ENCODE results near the gene ADH7. TPM values are rescaled to one million over a fixed set of nuclear protein-coding genes. Genes with fewer than 3 reads are reported as not detected.

ADH7 gene
- total and polyA plus RNA-seq, 4 donors, result 0.10 to 0.13 TPM; not detected in 2

DNA sequence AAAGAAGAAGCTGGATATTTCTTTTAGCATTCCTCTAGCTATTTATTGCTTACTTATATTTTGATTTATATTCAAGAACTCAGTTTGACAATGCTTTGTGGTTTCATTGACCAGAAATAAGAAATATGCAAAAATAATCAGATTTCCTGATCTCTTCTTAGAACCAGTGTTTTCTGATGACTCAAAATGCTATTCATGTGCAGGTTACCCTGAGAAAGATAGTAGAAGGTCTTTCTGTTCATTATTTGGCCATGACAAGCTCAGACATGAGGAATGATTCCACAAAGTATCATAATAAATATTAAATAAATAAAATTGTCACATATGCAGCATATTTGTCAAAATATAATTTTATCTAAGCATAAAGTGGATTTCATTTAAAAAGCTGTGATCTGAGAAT is 24.1 kb downstream of the ADH7 start:
- no peaks in the 10 kb centered on the region for H3K4me1 ChIP-seq (ENCODE audit: control insufficient read depth in 1 of 2, insufficient read depth in 2 of 2, low read length in 2 of 2)
- H3K9me3 ChIP-seq (ENCODE audit: control insufficient read depth, low read length), result no peaks in the 10 kb centered on the region
- H3K36me3 ChIP-seq (ENCODE audit: control insufficient read depth in 1 of 2, insufficient read depth in 2 of 2, low read length in 1 of 2), result no peaks in the 10 kb centered on the region
- no peaks in the 10 kb centered on the region for H3K27me3 ChIP-seq (ENCODE audit: control insufficient read depth in 1 of 2, insufficient read depth in 2 of 2, low read length in 1 of 2)
- H3K27ac ChIP-seq (ENCODE audit: low read depth in 1 of 2, low read length in 2 of 2), result no peak overlapping the region
- ATAC-seq (ENCODE audit: low FRiP score), result no peak
- intact Hi-C loops (cut with DNase I), result no loop called here
- no peak for DNase-seq
- H3K4me3 ChIP-seq (ENCODE audit: low read length in 2 of 2), result no peak overlapping the region

GRCh38 chr4:99410075-99410474 is 25.1 kb downstream of the ADH7 start:
- ATAC-seq (ENCODE audit: low FRiP score) (no peak), DNase-seq (no peak)
- Histone ChIP-seq H3K27ac (ENCODE audit: low read depth in 1 of 2, low read length in 2 of 2) (peak overlapping the region in 1 of 2 donors; percentile 23), H3K27me3 (ENCODE audit: control insufficient read depth in 1 of 2, insufficient read depth in 2 of 2, low read length in 1 of 2) (no peaks in the 10 kb centered on the region), H3K4me3 (ENCODE audit: low read length in 2 of 2) (no peak overlapping the region), H3K4me1 (ENCODE audit: control insufficient read depth in 1 of 2, insufficient read depth in 2 of 2, low read length in 2 of 2) (peaks cover 0 to 2% of the 10 kb centered on the region in 2 donors), H3K36me3 (ENCODE audit: control insufficient read depth in 1 of 2, insufficient read depth in 2 of 2, low read length in 1 of 2) (no peaks in the 10 kb centered on the region), H3K9me3 (ENCODE audit: control insufficient read depth, low read length) (no peaks in the 10 kb centered on the region)
- WGBS, 2 donors, result 67 to 70% methylated on average over 5 of the region's 5 CpGs
- intact Hi-C loops (cut with DNase I), result no loop called here

DNA sequence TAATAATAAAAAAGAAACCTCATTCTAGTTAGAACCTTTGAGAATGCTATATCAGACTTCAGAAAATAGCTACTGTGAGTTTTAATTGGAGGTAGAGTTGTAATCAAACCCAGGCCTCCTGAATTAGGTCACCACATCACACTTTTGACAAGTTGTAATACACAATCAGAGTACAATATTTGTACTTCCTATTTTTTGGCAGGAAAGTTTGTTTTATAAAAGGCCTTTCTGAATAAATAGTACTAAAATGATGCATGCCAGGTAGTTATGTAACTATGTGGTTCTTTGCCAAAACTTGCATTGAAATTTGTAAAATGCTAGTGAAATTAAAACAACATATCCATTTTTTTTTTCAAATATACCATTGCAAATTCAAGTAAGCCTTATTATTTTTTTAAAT is 26.8 kb downstream of the ADH7 start:
- Histone ChIP-seq H3K4me1 (ENCODE audit: control insufficient read depth in 1 of 2, insufficient read depth in 2 of 2, low read length in 2 of 2) (peaks cover 0 to 3% of the 10 kb centered on the region in 2 donors), H3K9me3 (ENCODE audit: control insufficient read depth, low read length) (no peaks in the 10 kb centered on the region), H3K27me3 (ENCODE audit: control insufficient read depth in 1 of 2, insufficient read depth in 2 of 2, low read length in 1 of 2) (no peaks in the 10 kb centered on the region), H3K27ac (ENCODE audit: low read depth in 1 of 2, low read length in 2 of 2) (peak overlapping the region in 1 of 2 donors; percentile 82), H3K4me3 (ENCODE audit: low read length in 2 of 2) (no peak overlapping the region), H3K36me3 (ENCODE audit: control insufficient read depth in 1 of 2, insufficient read depth in 2 of 2, low read length in 1 of 2) (no peaks in the 10 kb centered on the region)
- intact Hi-C loops (cut with DNase I), result loop anchor here (2.0 to 10.0 kb wide), 6 partner anchors 54 to 481 kb away; partner anchors contain the start of genes ADH5 (in 1 of the 2), EIF4E (in 1 of the 2) and METAP1 (in 1 of the 2)
- DNase-seq (no peak), ATAC-seq (ENCODE audit: low FRiP score) (no peak)

DNA sequence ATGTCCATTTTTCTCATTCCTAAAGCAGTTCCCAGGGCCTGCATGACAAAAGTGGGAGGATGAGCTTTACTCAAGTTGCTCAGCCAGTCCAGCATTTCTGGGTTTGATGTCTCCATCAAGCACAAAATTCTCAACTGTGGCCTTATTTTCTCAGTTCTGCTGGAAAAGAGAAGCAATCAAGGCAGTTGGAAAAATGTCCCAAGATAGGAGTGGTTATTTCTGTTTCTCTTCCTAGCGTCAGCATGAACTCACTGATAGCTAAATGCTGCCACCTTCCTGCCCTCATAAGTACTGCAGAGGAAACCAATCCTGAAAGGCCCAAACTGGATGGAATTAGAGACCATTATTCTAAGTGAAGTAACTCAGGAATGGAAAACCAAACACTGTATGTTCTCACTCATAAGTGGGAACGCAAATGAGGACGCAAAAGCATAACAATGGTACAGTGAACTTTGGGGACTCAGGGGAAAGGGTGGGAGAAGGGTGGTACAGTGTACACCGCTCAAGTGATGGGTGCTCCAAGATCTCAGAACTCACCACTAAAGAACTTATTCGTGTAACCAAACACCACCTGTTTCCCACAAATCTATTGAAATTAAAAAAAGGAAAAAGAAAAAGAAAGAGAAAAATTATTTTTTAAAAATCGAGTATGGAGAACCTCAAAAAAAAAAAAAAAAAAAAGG is 29.6 kb downstream of the ADH7 start:
- Histone ChIP-seq H3K4me3 (ENCODE audit: low read length in 2 of 2) (no peak overlapping the region), H3K4me1 (ENCODE audit: control insufficient read depth in 1 of 2, insufficient read depth in 2 of 2, low read length in 2 of 2) (peaks cover 0 to 3% of the 10 kb centered on the region in 2 donors), H3K27ac (ENCODE audit: low read depth in 1 of 2, low read length in 2 of 2) (peak overlapping the region in 1 of 2 donors; percentile 92), H3K27me3 (ENCODE audit: control insufficient read depth in 1 of 2, insufficient read depth in 2 of 2, low read length in 1 of 2) (no peaks in the 10 kb centered on the region), H3K36me3 (ENCODE audit: control insufficient read depth in 1 of 2, insufficient read depth in 2 of 2, low read length in 1 of 2) (peaks cover 0 to 2% of the 10 kb centered on the region in 2 donors), H3K9me3 (ENCODE audit: control insufficient read depth, low read length) (no peaks in the 10 kb centered on the region)
- intact Hi-C loops (cut with DNase I), result loop anchor here (2.0 to 10.0 kb wide), 8 partner anchors 57 to 478 kb away; partner anchors contain the start of genes ADH5 (in 1 of the 2), EIF4E (in 1 of the 2) and METAP1 (in 1 of the 2)
- WGBS, 2 donors, result 37 to 38% methylated on average over 6 of the region's 6 CpGs
- DNase-seq, result peak in 1 of 2 donors; percentile 65
- ATAC-seq (ENCODE audit: low FRiP score), result peak; percentile 90

DNA sequence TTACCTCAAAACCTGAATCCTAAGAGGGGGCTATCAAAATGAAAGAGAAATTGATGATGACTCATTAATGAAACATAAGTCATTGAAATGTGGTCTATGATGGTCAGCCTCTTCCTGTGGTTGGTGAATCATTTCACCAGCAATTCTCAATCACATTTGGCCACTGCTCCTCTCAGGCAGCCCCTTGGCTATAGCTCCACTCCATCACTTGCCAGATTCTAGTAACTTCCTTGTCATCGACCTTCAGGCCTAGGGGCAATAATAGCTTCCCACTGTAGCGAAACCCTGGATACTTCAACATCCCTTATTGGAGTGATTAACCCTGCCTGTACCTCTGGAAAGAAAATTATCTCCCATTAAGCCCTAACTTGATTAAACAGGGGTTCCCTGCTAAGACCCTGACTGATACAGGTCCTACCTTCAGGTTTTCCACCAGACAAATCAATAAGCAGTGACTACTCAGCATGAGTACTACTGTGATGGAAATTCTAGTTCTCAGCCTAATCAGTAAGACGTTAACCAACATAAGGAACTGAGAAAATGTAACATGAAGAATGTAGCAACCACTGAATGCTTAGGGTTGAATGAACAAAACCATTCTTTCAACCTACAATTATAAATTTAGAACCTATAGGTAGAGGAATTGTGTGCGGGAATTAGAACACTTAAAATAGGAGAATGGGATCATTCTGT is 30.4 kb downstream of the ADH7 start:
- WGBS, 2 donors, result 36% methylated on average over 4 of the region's 4 CpGs
- Histone ChIP-seq H3K4me1 (ENCODE audit: control insufficient read depth in 1 of 2, insufficient read depth in 2 of 2, low read length in 2 of 2) (peaks cover 3% of the 10 kb centered on the region in 2 donors), H3K36me3 (ENCODE audit: control insufficient read depth in 1 of 2, insufficient read depth in 2 of 2, low read length in 1 of 2) (peaks cover 0 to 2% of the 10 kb centered on the region in 2 donors), H3K27me3 (ENCODE audit: control insufficient read depth in 1 of 2, insufficient read depth in 2 of 2, low read length in 1 of 2) (no peaks in the 10 kb centered on the region), H3K27ac (ENCODE audit: low read depth in 1 of 2, low read length in 2 of 2) (peak overlapping the region; percentile 99 to 100), H3K4me3 (ENCODE audit: low read length in 2 of 2) (no peak overlapping the region), H3K9me3 (ENCODE audit: control insufficient read depth, low read length) (no peaks in the 10 kb centered on the region)
- DNase-seq (peak in 1 of 2 donors; percentile 62), ATAC-seq (ENCODE audit: low FRiP score) (peak; percentile 61)
- intact Hi-C loops (cut with DNase I), result loop anchor here (2.0 to 10.0 kb wide), 9 partner anchors 58 to 477 kb away; partner anchors contain the start of genes ADH5 (in 1 of the 2), EIF4E (in 1 of the 2) and METAP1 (in 1 of the 2)

DNA sequence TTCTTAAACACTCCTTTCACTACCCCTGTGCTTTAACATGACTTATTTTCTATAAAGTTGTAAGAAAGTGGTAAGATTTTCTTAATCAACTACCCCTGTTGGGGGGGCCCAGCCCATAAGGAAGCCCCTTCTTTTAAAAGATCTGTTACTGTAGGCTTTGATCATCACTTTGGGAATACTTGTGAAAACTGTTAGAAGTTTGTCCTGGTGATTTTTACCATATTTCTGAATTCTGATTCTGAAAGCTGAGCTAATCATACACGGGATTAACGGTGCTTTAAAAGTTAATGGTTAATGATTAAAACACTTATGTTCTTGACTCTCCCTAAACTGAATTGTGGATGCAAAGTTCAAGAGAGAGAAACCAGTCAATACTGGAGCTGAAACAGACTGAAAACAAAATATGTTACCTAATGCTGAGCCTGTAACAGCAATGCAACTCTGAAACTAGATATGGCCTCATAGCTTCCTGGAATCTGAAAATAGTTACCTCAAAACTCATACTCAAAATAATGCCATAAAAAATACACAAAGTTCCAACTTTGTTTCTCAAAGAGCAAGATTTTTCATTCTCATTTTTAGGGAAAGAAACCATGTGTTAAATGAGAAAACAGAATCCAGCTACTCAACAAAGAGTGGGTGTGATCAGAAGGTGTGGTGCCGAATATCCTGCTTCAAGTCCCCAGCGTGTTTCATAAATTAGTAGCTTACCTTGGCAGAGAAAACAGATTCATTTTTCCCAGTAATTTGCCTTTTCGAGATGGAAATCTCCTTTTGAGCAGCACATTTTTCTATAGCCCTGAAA is 31.6 kb downstream of the ADH7 start:
- H3K4me3 ChIP-seq (ENCODE audit: low read length in 2 of 2), result no peak overlapping the region
- ATAC-seq (ENCODE audit: low FRiP score) (peak; percentile 78), DNase-seq (no peak)
- H3K27me3 ChIP-seq (ENCODE audit: control insufficient read depth in 1 of 2, insufficient read depth in 2 of 2, low read length in 1 of 2), result no peaks in the 10 kb centered on the region
- H3K36me3 ChIP-seq (ENCODE audit: control insufficient read depth in 1 of 2, insufficient read depth in 2 of 2, low read length in 1 of 2), result peaks cover 0 to 2% of the 10 kb centered on the region in 2 donors
- 2 to 4% methylated on average over 5 of the region's 5 CpGs for WGBS, 2 donors
- no peaks in the 10 kb centered on the region for H3K9me3 ChIP-seq (ENCODE audit: control insufficient read depth, low read length)
- H3K27ac ChIP-seq (ENCODE audit: low read depth in 1 of 2, low read length in 2 of 2), result peak overlapping the region; percentile 99 to 100
- peaks cover 3% of the 10 kb centered on the region in 2 donors for H3K4me1 ChIP-seq (ENCODE audit: control insufficient read depth in 1 of 2, insufficient read depth in 2 of 2, low read length in 2 of 2)
- intact Hi-C loops (cut with DNase I), result loop anchor here (2.0 to 10.0 kb wide), 5 partner anchors 101 to 319 kb away; partner anchors contain the start of gene ADH5 (in 1 of the 2)

DNA sequence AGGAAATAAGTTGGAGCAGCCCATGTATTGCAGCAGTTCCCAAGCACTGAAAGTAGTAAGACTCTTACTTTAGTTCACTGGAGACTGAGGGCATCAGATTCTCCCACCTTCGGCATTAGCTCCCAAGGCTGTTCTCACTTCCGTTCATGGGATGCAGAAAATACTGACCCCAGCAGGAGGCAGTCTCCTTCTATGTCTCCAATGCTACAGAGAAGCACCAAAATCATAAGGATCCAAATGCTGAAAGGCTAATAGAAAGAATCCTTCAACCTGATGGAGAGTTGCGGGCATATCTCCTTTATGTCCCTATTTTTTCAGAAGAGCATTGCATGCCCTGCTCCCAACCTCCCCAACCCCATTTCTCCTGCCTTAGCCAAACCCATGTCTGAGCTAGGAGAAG is 32.4 kb downstream of the ADH7 start:
- Histone ChIP-seq H3K36me3 (ENCODE audit: control insufficient read depth in 1 of 2, insufficient read depth in 2 of 2, low read length in 1 of 2) (peaks cover 0 to 2% of the 10 kb centered on the region in 2 donors), H3K9me3 (ENCODE audit: control insufficient read depth, low read length) (no peaks in the 10 kb centered on the region), H3K27me3 (ENCODE audit: control insufficient read depth in 1 of 2, insufficient read depth in 2 of 2, low read length in 1 of 2) (no peaks in the 10 kb centered on the region), H3K4me1 (ENCODE audit: control insufficient read depth in 1 of 2, insufficient read depth in 2 of 2, low read length in 2 of 2) (peaks cover 3% of the 10 kb centered on the region in 2 donors), H3K4me3 (ENCODE audit: low read length in 2 of 2) (no peak overlapping the region), H3K27ac (ENCODE audit: low read depth in 1 of 2, low read length in 2 of 2) (peak overlapping the region; percentile 99 to 100)
- WGBS, 2 donors, result 96 to 98% methylated on average over 3 of the region's 3 CpGs
- no peak for ATAC-seq (ENCODE audit: low FRiP score)
- DNase-seq, result no peak
- intact Hi-C loops (cut with DNase I), result loop anchor here (5.0 to 10.0 kb wide), 2 partner anchors 100 to 318 kb away; partner anchors contain the start of gene ADH5 (in 1 of the 2)

DNA sequence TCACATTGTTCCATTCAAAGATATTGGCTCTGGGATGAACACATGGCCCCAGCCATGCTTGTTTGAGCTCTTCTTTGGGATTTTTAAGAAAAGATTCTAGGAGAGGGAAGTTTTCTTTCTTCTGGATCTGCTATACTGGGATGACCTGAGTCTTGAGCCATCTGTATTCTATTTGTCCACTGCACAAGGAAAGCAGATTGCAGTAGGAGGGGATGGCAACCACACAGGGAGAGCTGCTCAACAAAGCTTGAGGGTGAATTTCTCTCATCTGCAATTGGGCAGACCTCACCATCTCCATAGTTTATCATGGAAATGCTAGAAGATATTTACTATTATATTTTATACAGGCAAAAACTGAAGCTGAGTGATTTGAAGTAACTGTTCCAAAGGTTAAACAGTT is 34.3 kb downstream of the ADH7 start:
- Histone ChIP-seq H3K4me3 (ENCODE audit: low read length in 2 of 2) (no peak overlapping the region), H3K9me3 (ENCODE audit: control insufficient read depth, low read length) (no peaks in the 10 kb centered on the region), H3K36me3 (ENCODE audit: control insufficient read depth in 1 of 2, insufficient read depth in 2 of 2, low read length in 1 of 2) (peaks cover 0 to 2% of the 10 kb centered on the region in 2 donors), H3K27ac (ENCODE audit: low read depth in 1 of 2, low read length in 2 of 2) (peak overlapping the region; percentile 60 to 82), H3K4me1 (ENCODE audit: control insufficient read depth in 1 of 2, insufficient read depth in 2 of 2, low read length in 2 of 2) (peaks cover 4 to 5% of the 10 kb centered on the region in 2 donors), H3K27me3 (ENCODE audit: control insufficient read depth in 1 of 2, insufficient read depth in 2 of 2, low read length in 1 of 2) (no peaks in the 10 kb centered on the region)
- ATAC-seq (ENCODE audit: low FRiP score) (no peak), DNase-seq (no peak)
- intact Hi-C loops (cut with DNase I), result loop anchor here (5.0 to 10.0 kb wide), 2 partner anchors 99 to 316 kb away; partner anchors contain the start of gene ADH5 (in 1 of the 2)

Measured in aorta (tissue), 5 donors.